SK-N-SH treated with all-trans-retinoic acid at 6 μM for 48 hours (cell line): ENCODE data around the gene LGMN.

Experiments used
- PATZ1 ChIP-seq: fragments of 250-450 bp; sonication (Bioruptor Pico); IDR thresholded peaks from 2 replicates; pipeline ENCODE4 v1.8.0; 2020; ENCODE audit warnings: mild to moderate bottlenecking, moderate library complexity, borderline replicate concordance
- ZNF8 ChIP-seq: fragments of 450-650 bp; formaldehyde crosslinking; IDR thresholded peaks from 2 replicates; pipeline ENCODE4 v1.5.0; 2020; ENCODE audit warnings: mild to moderate bottlenecking, moderate library complexity

GRCh38 chr14:92675421-92675820 is 73.0 kb downstream of the LGMN start:
- TF ChIP-seq ZNF8 (CRISPR knock-in tag) (no peak), PATZ1 (CRISPR knock-in tag) (no peak)
